ENCODE results near the gene PAK6.

Gene PAK6

DNA sequence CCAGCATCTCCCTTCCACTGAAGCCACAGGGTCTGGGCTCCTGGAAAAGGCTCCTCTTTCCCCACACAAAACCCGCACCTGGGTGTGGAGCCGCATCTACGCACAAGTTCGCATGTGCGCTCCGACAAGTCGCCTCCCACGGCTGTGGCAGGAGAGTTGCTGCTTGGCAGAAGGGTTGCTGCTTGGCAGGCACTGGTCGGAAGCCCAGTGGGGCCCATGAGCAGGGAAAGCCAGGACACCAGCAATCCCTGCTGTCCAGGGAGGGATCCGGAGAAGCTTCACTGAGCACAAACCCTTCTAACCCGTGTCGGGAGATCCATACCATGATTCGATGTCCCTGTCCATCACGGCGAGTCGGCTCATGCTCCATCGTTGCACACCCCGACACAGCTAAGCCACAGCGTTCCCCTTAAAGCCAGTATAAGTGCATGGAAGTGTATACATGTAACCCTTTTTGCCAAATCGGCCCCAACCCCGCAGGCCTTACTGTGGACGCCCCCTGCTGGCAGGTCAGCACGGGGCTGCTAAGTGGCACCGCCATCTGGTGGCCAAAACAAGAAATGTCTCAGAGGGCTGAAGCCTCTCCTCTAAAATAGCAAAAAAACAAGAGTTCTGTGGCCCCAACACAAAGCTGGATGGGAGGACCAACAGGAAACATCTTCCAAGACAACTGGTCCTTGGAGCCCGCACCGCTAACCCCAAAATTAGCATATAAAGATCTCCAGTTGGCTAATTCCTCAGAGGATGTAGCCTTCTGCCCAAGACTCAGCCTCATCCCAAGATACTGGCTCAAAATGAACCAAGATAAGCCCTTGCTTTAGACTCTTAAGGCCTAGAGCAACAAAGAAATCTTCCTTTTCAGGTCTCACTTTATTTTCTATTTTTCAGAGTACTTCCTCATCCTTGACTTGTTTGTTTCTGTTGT, 35.7 kb downstream of the PAK6 start:
- Histone ChIP-seq H3K9me2 (replicated peaks; ENCODE audit: control insufficient read depth, low read length) (no peaks in the 10 kb centered on the region), H4K20me1 (ENCODE audit: control insufficient read depth, insufficient read depth, low read depth, low read length) (no peaks in the 10 kb centered on the region), H3K4me2 (ENCODE audit: low read length) (no peak overlapping the region), H3K36me3 (ENCODE audit: control insufficient read depth, low read length) (no peaks in the 10 kb centered on the region), H3K4me1 (ENCODE audit: control insufficient read depth, low read length) (peaks cover 25% of the 10 kb centered on the region), H3K27ac (ENCODE audit: low read depth, low read length) (no peak overlapping the region), H3F3A (ENCODE audit: control insufficient read depth, insufficient read depth) (no peaks in the 10 kb centered on the region), H3K79me2 (ENCODE audit: control insufficient read depth, low read length) (no peaks in the 10 kb centered on the region), H3K4me3 (ENCODE audit: low read length) (no peak overlapping the region), H3K9me3 (ENCODE audit: control insufficient read depth, insufficient read depth, low read length) (no peaks in the 10 kb centered on the region), H3K27me3 (ENCODE audit: control insufficient read depth, low read length) (peaks cover 27% of the 10 kb centered on the region)
- TF ChIP-seq EZH2phosphoT487 (IDR thresholded peaks at IDR 0.05; ENCODE audit: borderline replicate concordance, low read length) = no peak
- TF ChIP-seq, protein P1, sequence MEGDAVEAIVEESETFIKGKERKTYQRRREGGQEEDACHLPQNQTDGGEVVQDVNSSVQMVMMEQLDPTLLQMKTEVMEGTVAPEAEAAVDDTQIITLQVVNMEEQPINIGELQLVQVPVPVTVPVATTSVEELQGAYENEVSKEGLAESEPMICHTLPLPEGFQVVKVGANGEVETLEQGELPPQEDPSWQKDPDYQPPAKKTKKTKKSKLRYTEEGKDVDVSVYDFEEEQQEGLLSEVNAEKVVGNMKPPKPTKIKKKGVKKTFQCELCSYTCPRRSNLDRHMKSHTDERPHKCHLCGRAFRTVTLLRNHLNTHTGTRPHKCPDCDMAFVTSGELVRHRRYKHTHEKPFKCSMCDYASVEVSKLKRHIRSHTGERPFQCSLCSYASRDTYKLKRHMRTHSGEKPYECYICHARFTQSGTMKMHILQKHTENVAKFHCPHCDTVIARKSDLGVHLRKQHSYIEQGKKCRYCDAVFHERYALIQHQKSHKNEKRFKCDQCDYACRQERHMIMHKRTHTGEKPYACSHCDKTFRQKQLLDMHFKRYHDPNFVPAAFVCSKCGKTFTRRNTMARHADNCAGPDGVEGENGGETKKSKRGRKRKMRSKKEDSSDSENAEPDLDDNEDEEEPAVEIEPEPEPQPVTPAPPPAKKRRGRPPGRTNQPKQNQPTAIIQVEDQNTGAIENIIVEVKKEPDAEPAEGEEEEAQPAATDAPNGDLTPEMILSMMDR (IDR thresholded peaks at IDR 0.05; ENCODE audit: low read depth, low read length, poor library complexity, severe bottlenecking) = peak; percentile 100

DNA sequence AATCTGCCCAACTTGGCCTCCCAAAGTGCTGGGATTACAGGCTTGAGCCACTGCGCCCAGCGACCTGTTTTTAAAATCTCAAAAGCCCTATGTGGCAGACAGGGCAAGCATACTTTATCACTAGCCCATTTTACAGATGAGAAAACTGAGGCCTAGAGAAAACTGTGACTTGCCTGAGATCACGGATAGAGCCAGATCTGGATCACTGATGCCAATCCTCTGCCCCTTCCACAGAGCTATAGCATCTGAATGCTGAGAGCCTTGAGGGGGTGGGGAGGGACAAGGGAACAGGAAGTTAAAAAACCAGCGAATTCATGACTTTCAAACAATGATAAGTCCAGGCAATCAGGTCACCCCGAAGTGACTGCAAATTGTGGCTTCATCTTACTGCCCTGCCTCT, 36.7 kb downstream of the PAK6 start:
- Histone ChIP-seq H3F3A (ENCODE audit: control insufficient read depth, insufficient read depth) (no peaks in the 10 kb centered on the region), H3K27me3 (ENCODE audit: control insufficient read depth, low read length) (peaks cover 24% of the 10 kb centered on the region), H3K4me3 (ENCODE audit: low read length) (no peak overlapping the region), H3K4me1 (ENCODE audit: control insufficient read depth, low read length) (peaks cover 25% of the 10 kb centered on the region), H3K9me2 (replicated peaks; ENCODE audit: control insufficient read depth, low read length) (no peaks in the 10 kb centered on the region), H3K9me3 (ENCODE audit: control insufficient read depth, insufficient read depth, low read length) (no peaks in the 10 kb centered on the region), H3K36me3 (ENCODE audit: control insufficient read depth, low read length) (no peaks in the 10 kb centered on the region), H3K27ac (ENCODE audit: low read depth, low read length) (no peak overlapping the region), H3K4me2 (ENCODE audit: low read length) (no peak overlapping the region), H3K79me2 (ENCODE audit: control insufficient read depth, low read length) (no peaks in the 10 kb centered on the region), H4K20me1 (ENCODE audit: control insufficient read depth, insufficient read depth, low read depth, low read length) (no peaks in the 10 kb centered on the region)
- no peak for TF ChIP-seq EZH2phosphoT487 (IDR thresholded peaks at IDR 0.05; ENCODE audit: borderline replicate concordance, low read length)
- TF ChIP-seq, protein P1 (IDR thresholded peaks at IDR 0.05; ENCODE audit: low read depth, low read length, poor library complexity, severe bottlenecking) = no peak

- Histone ChIP-seq H3K27me3 (ENCODE audit: control insufficient read depth, low read length) (peaks cover 23% of the 10 kb centered on the region), H3K4me1 (ENCODE audit: control insufficient read depth, low read length) (peaks cover 25% of the 10 kb centered on the region), H3K9me3 (ENCODE audit: control insufficient read depth, insufficient read depth, low read length) (no peaks in the 10 kb centered on the region), H3K36me3 (ENCODE audit: control insufficient read depth, low read length) (no peaks in the 10 kb centered on the region), H4K20me1 (ENCODE audit: control insufficient read depth, insufficient read depth, low read depth, low read length) (no peaks in the 10 kb centered on the region), H3K27ac (ENCODE audit: low read depth, low read length) (no peak overlapping the region), H3K4me3 (ENCODE audit: low read length) (no peak overlapping the region), H3K79me2 (ENCODE audit: control insufficient read depth, low read length) (no peaks in the 10 kb centered on the region), H3F3A (ENCODE audit: control insufficient read depth, insufficient read depth) (no peaks in the 10 kb centered on the region), H3K4me2 (ENCODE audit: low read length) (no peak overlapping the region), H3K9me2 (replicated peaks; ENCODE audit: control insufficient read depth, low read length) (no peaks in the 10 kb centered on the region)
- TF ChIP-seq, protein P1 (IDR thresholded peaks at IDR 0.05; ENCODE audit: low read depth, low read length, poor library complexity, severe bottlenecking) = no peak
- no peak for TF ChIP-seq EZH2phosphoT487 (IDR thresholded peaks at IDR 0.05; ENCODE audit: borderline replicate concordance, low read length)
Measured at GRCh38 chr15:40275954-40276353, 37.1 kb downstream of the PAK6 start.
